GM18909 (cell line): ENCODE data around the gene PRPF6.
"Not testable (repeated sequence)": the region's sequence is repeated elsewhere in the genome, so short reads cannot be mapped to it uniquely, and the experiment has no call there.

Source experiments
- ATAC-seq: cut with Tn5 transposase; IDR thresholded peaks from one replicate; pipeline ENCODE4 v1.9.1; 2021; ENCODE audit warnings: mild to moderate bottlenecking; ENCODE audit not compliant: unreplicated experiment, poor library complexity

PRPF6 gene

GRCh38 chr20:64005394-64005793, 24.5 kb downstream of the PRPF6 start:
- ATAC-seq: no peak

- no peak for ATAC-seq
These were observed 25.6 kb downstream of the PRPF6 start for GRCh38 chr20:64006490-64006889.

GRCh38 chr20:64006902-64007301, 26.0 kb downstream of the PRPF6 start:
- ATAC-seq: no peak

GRCh38 chr20:64009811-64010387, 29.0 kb downstream of the PRPF6 start:
- no peak for ATAC-seq

- no peak for ATAC-seq
These were observed 29.8 kb downstream of the PRPF6 start for GRCh38 chr20:64010711-64011237.

- no peak for ATAC-seq
These were observed 30.4 kb downstream of the PRPF6 start for GRCh38 chr20:64011366-64011779.

GRCh38 chr20:64012385-64013154, 31.6 kb downstream of the PRPF6 start:
- ATAC-seq: not testable (repeated sequence)

- ATAC-seq: no peak
These were observed 34.7 kb downstream of the PRPF6 start for GRCh38 chr20:64015635-64016034.

- ATAC-seq: no peak
These were observed 40.4 kb downstream of the PRPF6 start for GRCh38 chr20:64021124-64021975.

- ATAC-seq: no peak
These were observed 41.9 kb downstream of the PRPF6 start for GRCh38 chr20:64022671-64023360.

- ATAC-seq: no peak
These were observed 42.6 kb downstream of the PRPF6 start for GRCh38 chr20:64023361-64024140.

GRCh38 chr20:64024141-64024990, 43.4 kb downstream of the PRPF6 start:
- ATAC-seq: no peak

GRCh38 chr20:64025101-64025825, 44.3 kb downstream of the PRPF6 start:
- ATAC-seq: no peak

- no peak for ATAC-seq
These were observed 45.0 kb downstream of the PRPF6 start for GRCh38 chr20:64025826-64026412.

- no peak for ATAC-seq
These were observed 47.2 kb downstream of the PRPF6 start for GRCh38 chr20:64027981-64028685.

- ATAC-seq: no peak
These were observed 48.6 kb downstream of the PRPF6 start for GRCh38 chr20:64029293-64030117.
